ENCODE results near the gene TEX264. TPM values are rescaled to one million over a fixed set of nuclear protein-coding genes. Genes with fewer than 3 reads are reported as not detected.
"Not testable (repeated sequence)": the region's sequence is repeated elsewhere in the genome, so short reads cannot be mapped to it uniquely, and the experiment has no call there.

Gene TEX264
- total RNA-seq (2014; rRNA removed; shearing (Covaris generic)): 67.9 and 70.5 TPM in 2 replicates

- DNase-seq (ENCODE audit: low read depth): peak; percentile 92
Observed at GRCh38 chr3:51670823-51671733, at the start of gene TEX264. Gene TEX264 (plus strand): TSS chr3:51671252. CDS start chr3:51674305, 3,053 bp downstream.

- peak; percentile 70 for DNase-seq (ENCODE audit: low read depth)
Observed at GRCh38 chr3:51622413-51622812, 48.6 kb upstream of the TEX264 start.

GRCh38 chr3:51622868-51623267 is 48.2 kb upstream of the TEX264 start:
- DNase-seq (ENCODE audit: low read depth): peak; percentile 82

- DNase-seq (ENCODE audit: low read depth): no peak
Observed at GRCh38 chr3:51630513-51630912, 40.5 kb upstream of the TEX264 start.

- DNase-seq (ENCODE audit: low read depth): no peak
Observed at GRCh38 chr3:51637144-51637940, 33.7 kb upstream of the TEX264 start.

- peak; percentile 58 for DNase-seq (ENCODE audit: low read depth)
Observed at GRCh38 chr3:51637941-51638471, 33.0 kb upstream of the TEX264 start.

- DNase-seq (ENCODE audit: low read depth): peak; percentile 17
Observed at GRCh38 chr3:51642462-51642861, 28.6 kb upstream of the TEX264 start.

GRCh38 chr3:51646091-51646490 is 25.0 kb upstream of the TEX264 start:
- no peak for DNase-seq (ENCODE audit: low read depth)

GRCh38 chr3:51652103-51652502 is 18.9 kb upstream of the TEX264 start:
- not testable (repeated sequence) for DNase-seq (ENCODE audit: low read depth)

- not testable (repeated sequence) for DNase-seq (ENCODE audit: low read depth)
Observed at GRCh38 chr3:51653409-51653808, 17.6 kb upstream of the TEX264 start.

- no peak for DNase-seq (ENCODE audit: low read depth)
Observed at GRCh38 chr3:51657234-51657633, 13.8 kb upstream of the TEX264 start.

- DNase-seq (ENCODE audit: low read depth): no peak
Observed at GRCh38 chr3:51659942-51660341, 11.1 kb upstream of the TEX264 start.

- DNase-seq (ENCODE audit: low read depth): no peak
Observed at GRCh38 chr3:51662456-51662855, 8.6 kb upstream of the TEX264 start.

GRCh38 chr3:51668756-51669155 is 2.3 kb upstream of the TEX264 start:
- no peak for DNase-seq (ENCODE audit: low read depth)

- DNase-seq (ENCODE audit: low read depth): peak; percentile 76
Observed at GRCh38 chr3:51669241-51670052, 1.6 kb upstream of the TEX264 start.

- DNase-seq (ENCODE audit: low read depth): no peak
Observed at GRCh38 chr3:51670053-51670822, 814 bp upstream of the TEX264 start.

GRCh38 chr3:51671734-51672475 is 853 bp downstream of the TEX264 start:
- DNase-seq (ENCODE audit: low read depth): peak; percentile 85

- DNase-seq (ENCODE audit: low read depth): no peak
Observed at GRCh38 chr3:51673181-51673801, 2.2 kb downstream of the TEX264 start.
